HCT116 (cell line): ENCODE results near the gene ORMDL1.

Source experiments
- POLR2A ChIP-seq: IDR thresholded peaks from 2 replicates; pipeline ENCODE4 v1.7.0; 2011; ENCODE audit warnings: borderline replicate concordance; ENCODE audit not compliant: insufficient read depth, insufficient read length; ENCODE audit errors: extremely low read depth
- SP1 ChIP-seq: IDR thresholded peaks from 2 replicates; pipeline ENCODE4 v1.6.1; 2012; ENCODE audit warnings: low read depth
- TF ChIP-seq, protein P1 (sequence below): IDR thresholded peaks from 2 replicates; pipeline ENCODE4 v1.6.1; 2012

DNA sequence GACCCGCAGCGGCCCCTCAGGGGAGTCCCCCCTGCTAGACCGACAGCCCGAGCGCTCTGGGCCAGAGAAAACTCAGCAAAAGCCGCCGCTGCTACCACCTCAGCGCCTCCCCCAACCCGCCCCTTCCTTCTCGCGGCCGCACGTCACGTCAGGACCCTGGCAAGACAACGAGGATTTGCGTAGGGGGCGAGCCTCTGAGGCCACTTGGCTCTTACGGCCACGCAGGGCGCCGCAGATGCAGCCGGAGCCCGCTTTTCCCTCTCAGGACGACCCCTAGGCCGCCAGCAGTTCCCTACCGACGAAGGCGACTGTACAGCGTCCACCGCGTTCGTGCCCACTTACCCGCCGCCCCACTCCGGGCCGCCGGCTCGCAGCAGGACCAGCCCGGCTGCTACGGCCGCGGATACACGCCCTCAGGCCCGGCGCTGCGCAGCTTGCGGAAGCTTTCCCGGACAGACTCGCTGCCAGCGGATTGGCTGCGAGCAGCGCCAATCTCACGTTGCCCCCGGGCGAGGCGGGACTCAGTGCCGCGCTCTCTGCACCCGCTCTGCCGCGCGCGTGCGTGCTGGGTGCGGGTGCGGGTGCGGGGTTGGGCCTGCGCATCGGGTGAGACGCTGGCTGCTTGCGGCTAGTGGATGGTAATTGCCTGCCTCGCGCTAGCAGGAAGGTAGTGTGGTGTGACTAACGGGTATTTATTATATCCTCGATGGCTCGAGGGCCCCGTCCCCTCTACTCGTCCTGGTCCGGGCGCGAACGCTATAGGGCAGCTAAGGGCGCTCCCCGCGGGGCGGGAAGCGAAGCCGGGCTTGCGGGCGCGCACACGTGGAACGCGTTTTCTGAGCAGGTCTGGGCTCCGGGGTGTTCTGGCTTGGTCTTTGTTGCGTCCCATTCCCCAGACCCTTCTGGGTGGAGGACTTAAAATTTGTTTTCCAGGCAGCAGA lies at the start of gene ORMDL1, which contains the start of gene PMS1:
- TF ChIP-seq POLR2A (peak; percentile 75), SP1 (peak; percentile 91)
- TF ChIP-seq, protein P1, sequence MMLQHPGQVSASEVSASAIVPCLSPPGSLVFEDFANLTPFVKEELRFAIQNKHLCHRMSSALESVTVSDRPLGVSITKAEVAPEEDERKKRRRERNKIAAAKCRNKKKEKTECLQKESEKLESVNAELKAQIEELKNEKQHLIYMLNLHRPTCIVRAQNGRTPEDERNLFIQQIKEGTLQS, result no peak
